Panc1 (cell line): Measurements from ENCODE around the gene GPR15LG. TPM values are rescaled to one million over a fixed set of nuclear protein-coding genes. Genes with fewer than 3 reads are reported as not detected.

Experiments
- ATAC-seq: fragments of 200-7000 bp; cut with Tn5 transposase; 2 replicates; pipeline ENCODE4 v1.9.1; 2020; ENCODE audit warnings: mild to moderate bottlenecking, moderate library complexity
- BruUV-seq: library from RNA; stranded (reverse); fragments of 400-500 nt; replicated peaks from 2 replicates; lab custom pipeline; 2021; lab: Mats Ljungman, UMichigan
- CTCF ChIA-PET: fragments of 300-600 bp; sonication (Branson Sonifier 250); formaldehyde crosslinking; loops from one replicate; lab custom pipeline; 2022; ENCODE audit warnings: antibody characterized with exemption; lab: Charles Lee
- POLR2A ChIA-PET: fragments of 300-600 bp; sonication (Branson Sonifier 250); formaldehyde crosslinking; loops from one replicate; lab custom pipeline; 2022; ENCODE audit warnings: antibody characterized with exemption; lab: Charles Lee
- DNase-seq: peaks from one replicate; pipeline ENCODE4 v3.0.0-alpha.2; 2010; ENCODE audit warnings: low read depth, low spot score
- H3K27ac ChIP-seq: 2 replicates; pipeline ENCODE4 v1.5.1; 2011; ENCODE audit warnings: mild to moderate bottlenecking, low read length, inconsistent platforms
- H3K27me3 ChIP-seq: fragments of 200-500 bp; sonication (Bioruptor generic); 2 replicates; pipeline ENCODE4 v1.6.0; 2014; ENCODE audit warnings: low read length, inconsistent platforms; ENCODE audit not compliant: control insufficient read depth, insufficient read depth
- H3K36me3 ChIP-seq: fragments of 200-500 bp; sonication (Bioruptor generic); 2 replicates; pipeline ENCODE4 v1.5.1; 2014; ENCODE audit warnings: inconsistent platforms, mild to moderate bottlenecking, low read length, moderate library complexity; ENCODE audit not compliant: control insufficient read depth, insufficient read depth
- H3K4me1 ChIP-seq: 2 replicates; pipeline ENCODE4 v1.5.1; 2011; ENCODE audit warnings: inconsistent platforms, mild to moderate bottlenecking, low read length, moderate library complexity; ENCODE audit not compliant: control insufficient read depth, insufficient read depth
- H3K4me3 ChIP-seq, 2 experiments: 2 replicates each; pipeline ENCODE4 v1.5.1; 2011 to 2012; ENCODE audit warnings: low read depth in 2 of 2, low read length in 2 of 2, mild to moderate bottlenecking in 2 of 2, inconsistent platforms in 1 of 2, moderate library complexity in 1 of 2
- H3K9me3 ChIP-seq: fragments of 200-500 bp; sonication (Bioruptor generic); 2 replicates; pipeline ENCODE4 v1.5.1; 2014; ENCODE audit warnings: low read depth, mild to moderate bottlenecking, inconsistent platforms, low read length, moderate library complexity; ENCODE audit not compliant: control insufficient read depth, insufficient read depth
- POLR2AphosphoS5 ChIP-seq: IDR thresholded peaks from 2 replicates; pipeline ENCODE4 v1.6.1; 2012; ENCODE audit warnings: mild to moderate bottlenecking, low read depth, low read length, moderate library complexity
- REST ChIP-seq, 2 experiments: IDR thresholded peaks; 2 replicates each; pipeline ENCODE4 v1.6.1; 2011 to 2012; ENCODE audit warnings: low read depth in 2 of 2, control low read depth in 1 of 2, low read length in 1 of 2, mild to moderate bottlenecking in 1 of 2, moderate library complexity in 1 of 2; ENCODE audit not compliant: insufficient read depth in 1 of 2
- SIN3A ChIP-seq: IDR thresholded peaks from 2 replicates; pipeline ENCODE4 v1.6.1; 2012; ENCODE audit warnings: low read depth, mild to moderate bottlenecking, low read length, moderate library complexity, borderline replicate concordance; ENCODE audit not compliant: insufficient read depth
- TCF7L2 ChIP-seq: IDR thresholded peaks from 2 replicates; pipeline ENCODE4 v1.6.1; 2011; ENCODE audit warnings: mild to moderate bottlenecking, low read depth, low read length, inconsistent platforms
- in situ Hi-C: cut with HindIII; loops from 2 replicates; pipeline ENCODE4 v1.10.0; 2016; ENCODE audit warnings: low sequenced_read_pairs, low pct_unique_long_range_greater_than_20kb
- intact Hi-C: fragments of 100-400 bp; cut with micrococcal nuclease; formaldehyde crosslinking; loops from one replicate; pipeline ENCODE4 v1.10.0; 2022; ENCODE audit not compliant: unreplicated experiment
- total RNA-seq: library from RNA; stranded (reverse); gene quantifications from one replicate; pipeline ENCODE4 v1.2.1, GENCODE V29; 2021; ENCODE audit not compliant: unreplicated experiment
- TF ChIP-seq, protein P1 (sequence below): fragments of 450-650 bp; IDR thresholded peaks from 2 replicates; pipeline ENCODE4 v1.5.1; 2017; ENCODE audit warnings: mild to moderate bottlenecking

Gene GPR15LG
- total RNA-seq, 1 experiment from 2014 or later = 0.41 TPM

GRCh38 chr10:84181631-84182030 is 8.0 kb downstream of the GPR15LG start:
- ChIA-PET CTCF (no interaction called here), POLR2A (no interaction called here)
- Histone ChIP-seq H3K4me3 (no peak overlapping the region), H3K36me3 (no peaks in the 10 kb centered on the region), H3K27me3 (no peaks in the 10 kb centered on the region), H3K4me1 (no peaks in the 10 kb centered on the region), H3K9me3 (no peaks in the 10 kb centered on the region), H3K27ac (no peak overlapping the region)
- DNase-seq = no peak
- TF ChIP-seq POLR2AphosphoS5 (no peak), TCF7L2 (no peak), SIN3A (no peak), REST (IDR thresholded peaks at IDR 0.05; ENCODE audit: insufficient read depth in 1 of 2, low read depth in 2 of 2, low read length in 1 of 2) (no peak)
- TF ChIP-seq, protein P1, sequence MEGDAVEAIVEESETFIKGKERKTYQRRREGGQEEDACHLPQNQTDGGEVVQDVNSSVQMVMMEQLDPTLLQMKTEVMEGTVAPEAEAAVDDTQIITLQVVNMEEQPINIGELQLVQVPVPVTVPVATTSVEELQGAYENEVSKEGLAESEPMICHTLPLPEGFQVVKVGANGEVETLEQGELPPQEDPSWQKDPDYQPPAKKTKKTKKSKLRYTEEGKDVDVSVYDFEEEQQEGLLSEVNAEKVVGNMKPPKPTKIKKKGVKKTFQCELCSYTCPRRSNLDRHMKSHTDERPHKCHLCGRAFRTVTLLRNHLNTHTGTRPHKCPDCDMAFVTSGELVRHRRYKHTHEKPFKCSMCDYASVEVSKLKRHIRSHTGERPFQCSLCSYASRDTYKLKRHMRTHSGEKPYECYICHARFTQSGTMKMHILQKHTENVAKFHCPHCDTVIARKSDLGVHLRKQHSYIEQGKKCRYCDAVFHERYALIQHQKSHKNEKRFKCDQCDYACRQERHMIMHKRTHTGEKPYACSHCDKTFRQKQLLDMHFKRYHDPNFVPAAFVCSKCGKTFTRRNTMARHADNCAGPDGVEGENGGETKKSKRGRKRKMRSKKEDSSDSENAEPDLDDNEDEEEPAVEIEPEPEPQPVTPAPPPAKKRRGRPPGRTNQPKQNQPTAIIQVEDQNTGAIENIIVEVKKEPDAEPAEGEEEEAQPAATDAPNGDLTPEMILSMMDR = no peak
- ATAC-seq = no peak
- intact Hi-C loops (no loop called here), in situ Hi-C loops (no loop called here)
- BruUV-seq = no TSS peak

DNA sequence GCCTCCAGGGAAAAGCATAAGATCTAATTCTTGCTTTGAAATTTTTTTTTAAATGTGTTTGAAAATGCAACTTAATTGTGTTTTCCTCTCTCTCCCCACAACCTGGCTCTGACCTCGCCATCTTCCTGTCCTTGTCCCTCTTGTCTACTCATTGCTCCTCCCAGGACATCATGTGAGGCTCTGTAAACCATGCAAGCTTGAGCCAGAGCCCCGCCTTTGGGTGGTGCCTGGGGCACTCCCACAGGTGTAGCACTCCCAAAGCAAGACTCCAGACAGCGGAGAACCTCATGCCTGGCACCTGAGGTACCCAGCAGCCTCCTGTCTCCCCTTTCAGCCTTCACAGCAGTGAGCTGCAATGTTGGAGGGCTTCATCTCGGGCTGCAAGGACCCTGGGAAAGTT is 10.9 kb downstream of the GPR15LG start:
- Histone ChIP-seq H3K4me1 (no peaks in the 10 kb centered on the region), H3K9me3 (no peaks in the 10 kb centered on the region), H3K4me3 (no peak overlapping the region), H3K27ac (no peak overlapping the region), H3K27me3 (peaks cover 3% of the 10 kb centered on the region; the same call in 1 of the 2 replicates), H3K36me3 (no peaks in the 10 kb centered on the region)
- DNase-seq (no peak), ATAC-seq (no peak)
- intact Hi-C loops (no loop called here), in situ Hi-C loops (no loop called here)
- no peak for TF ChIP-seq REST (IDR thresholded peaks at IDR 0.05; ENCODE audit: insufficient read depth in 1 of 2, low read depth in 2 of 2, low read length in 1 of 2)
- no peak for TF ChIP-seq POLR2AphosphoS5
- no peak for TF ChIP-seq TCF7L2
- TF ChIP-seq SIN3A = no peak
- TF ChIP-seq, protein P1 = no peak
- BruUV-seq = no TSS peak
- ChIA-PET POLR2A (no interaction called here), CTCF (no interaction called here)
